HepG2 (cell line): Measurements from ENCODE around the gene SP140L. TPM values are rescaled to one million over a fixed set of nuclear protein-coding genes. Genes with fewer than 3 reads are reported as not detected.

Source experiments
- ATAC-seq: fragments of 200-7000 bp; cut with Tn5 transposase; 3 replicates; pipeline ENCODE4 v1.9.1; 2020; ENCODE audit warnings: mild to moderate bottlenecking, moderate library complexity
- BruUV-seq: library from RNA; stranded (reverse); fragments of 400-500 nt; replicated peaks from 2 replicates; lab custom pipeline; 2021; lab: Mats Ljungman, UMichigan
- CTCF ChIA-PET: fragments of 300-600 bp; formaldehyde crosslinking; extraction: SDS; loops from one replicate; lab custom pipeline; 2021; ENCODE audit warnings: low total read pairs, inconsistent platforms, low intra/inter-chr PET ratio; lab: Yijun Ruan, JAX
- POLR2A ChIA-PET: fragments of 350-600 bp; sonication (Branson Sonifier 250); formaldehyde crosslinking; loops from one replicate; lab custom pipeline; 2020; ENCODE audit warnings: antibody characterized with exemption, inconsistent platforms; lab: Yijun Ruan, JAX
- DNase-seq: peaks from one replicate; pipeline ENCODE4 v3.0.0-alpha.2; 2015; ENCODE audit warnings: low spot score
- FAIRE-seq: peaks from 3 replicates; lab custom pipeline; 2011; peaks lifted over from hg19 to GRCh38; lab: Jason Lieb, UNC
- H2AFZ ChIP-seq: one replicate; pipeline ENCODE4 v1.6.1; 2011; ENCODE audit warnings: low read length, inconsistent platforms
- H3K27ac ChIP-seq: fragments of 300-600 bp; 3 replicates; pipeline ENCODE4 v1.8.0; 2011; ENCODE audit warnings: mixed run types, mild to moderate bottlenecking, mixed read lengths, low read length, inconsistent platforms; ENCODE audit not compliant: insufficient read depth; ENCODE audit errors: extremely low read length
- H3K27me3 ChIP-seq, 2 experiments: fragments of 200-600 bp in 1 of 2; 2 replicates in 1 of 2; 3 replicates in 1 of 2; pipeline versions ENCODE4 v1.6.0 to v1.8.0; 2011; ENCODE audit warnings: low read length in 2 of 2, mild to moderate bottlenecking in 2 of 2, moderate library complexity in 2 of 2, inconsistent platforms in 1 of 2; ENCODE audit not compliant: insufficient read depth in 2 of 2, control insufficient read depth in 1 of 2
- H3K36me3 ChIP-seq, 2 experiments: fragments of 200-600 bp in 1 of 2; replicated peaks in 1 of 2; 2 replicates in 1 of 2; 3 replicates in 1 of 2; pipeline versions ENCODE4 v1.5.1 to v1.8.0; 2011; ENCODE audit warnings: low read length in 2 of 2, inconsistent platforms in 1 of 2; ENCODE audit not compliant: insufficient read depth in 2 of 2, control insufficient read depth in 1 of 2
- H3K4me1 ChIP-seq: 2 replicates; pipeline ENCODE4 v1.5.1; 2012; ENCODE audit warnings: low read length, inconsistent platforms; ENCODE audit not compliant: insufficient read depth
- H3K4me2 ChIP-seq: 2 replicates; pipeline ENCODE4 v1.6.0; 2011; ENCODE audit warnings: low read depth, low read length, inconsistent platforms
- H3K4me3 ChIP-seq, 3 experiments: fragments of 200-600 bp in 1 of 3; sonication (generic), shearing (Covaris generic) in 1 of 3; replicated peaks in 1 of 3; 2 replicates each; pipeline ENCODE4 v1.5.1; 2011 to 2016; ENCODE audit warnings: low read length in 3 of 3, inconsistent platforms in 2 of 3, low read depth in 2 of 3, mild to moderate bottlenecking in 2 of 3, control low read depth in 1 of 3, mixed read lengths in 1 of 3; ENCODE audit not compliant: insufficient read depth in 1 of 3
- H3K79me2 ChIP-seq: one replicate; pipeline ENCODE4 v1.6.1; 2011; ENCODE audit warnings: low read length, inconsistent platforms; ENCODE audit not compliant: insufficient read depth
- H3K9ac ChIP-seq: 2 replicates; pipeline ENCODE4 v1.6.0; 2011; ENCODE audit warnings: mild to moderate bottlenecking, low read depth, low read length, inconsistent platforms; ENCODE audit not compliant: insufficient read depth
- H3K9me3 ChIP-seq: 2 replicates; pipeline ENCODE4 v1.5.1; 2012; ENCODE audit warnings: mild to moderate bottlenecking, low read length
- H4K20me1 ChIP-seq: 2 replicates; pipeline ENCODE4 v1.6.0; 2011; ENCODE audit warnings: inconsistent platforms, mild to moderate bottlenecking, low read length, moderate library complexity; ENCODE audit not compliant: insufficient read depth
- HNF4G ChIP-seq, 2 experiments: sonication (generic) in 1 of 2; formaldehyde crosslinking in 1 of 2; IDR thresholded peaks; 2 replicates each; pipeline versions ENCODE4 v1.4.0 to v1.6.1; 2011 to 2020; ENCODE audit warnings: borderline replicate concordance in 2 of 2, low read depth in 2 of 2, mild to moderate bottlenecking in 2 of 2, low read length in 1 of 2, missing genetic modification reagents in 1 of 2, moderate library complexity in 1 of 2
- HOXA9 ChIP-seq: sonication (generic); formaldehyde crosslinking; IDR thresholded peaks from 2 replicates; pipeline ENCODE4 v1.8.1; 2022; ENCODE audit warnings: missing genetic modification reagents, mild to moderate bottlenecking, moderate library complexity, borderline replicate concordance
- RNF2 ChIP-seq: fragments of 450-650 bp; conservative IDR thresholded peaks from 2 replicates; pipeline ENCODE4 v1.6.1; 2016; ENCODE audit warnings: low read depth
- ZNF160 ChIP-seq: sonication (generic); formaldehyde crosslinking; IDR thresholded peaks from 2 replicates; pipeline ENCODE4 v1.8.0; 2022; ENCODE audit warnings: mild to moderate bottlenecking, inconsistent platforms, missing genetic modification reagents
- ZNF547 ChIP-seq: sonication (generic); formaldehyde crosslinking; IDR thresholded peaks from 2 replicates; pipeline ENCODE4 v1.5.1; 2020; ENCODE audit warnings: mild to moderate bottlenecking, missing genetic modification reagents
- ZNF570 ChIP-seq: sonication (generic); formaldehyde crosslinking; IDR thresholded peaks from 2 replicates; pipeline ENCODE4 v1.4.0; 2020; ENCODE audit warnings: mild to moderate bottlenecking, missing genetic modification reagents, borderline replicate concordance
- WGBS: methylation state at CpG from one replicate; pipeline ENCODE4 v1.1.6; 2017; ENCODE audit warnings: low lambda C conversion rate; 5-methylcytosine and 5-hydroxymethylcytosine counted together
- in situ Hi-C: cut with HindIII; loops from 2 replicates; pipeline ENCODE4 v1.10.0; 2017; ENCODE audit warnings: low pct_unique_long_range_greater_than_20kb; ENCODE audit not compliant: extremely low pct_ligation_motif_present
- intact Hi-C: fragments of 100-400 bp; cut with micrococcal nuclease; formaldehyde crosslinking; loops from one replicate; pipeline ENCODE4 v1.10.0; 2022; ENCODE audit not compliant: unreplicated experiment
- polyA plus RNA-seq, 8 experiments: library from polyadenylated mRNA; depleted of rRNA in 3 of 8; stranded (reverse) in 7 of 8; unstranded in 1 of 8; fragments of >200 nt; fragmentation: Illumina TruSeq in 4 of 8; extraction: Trizol in 4 of 8; gene quantifications; 2 replicates each; pipeline versions ENCODE4 v1.2.1 to v1.2.3, GENCODE V29; 2011 to 2016; ENCODE audit warnings: low read depth in 4 of 8, missing spikeins in 1 of 8, mixed read lengths in 1 of 8; ENCODE audit not compliant: insufficient read depth in 1 of 8
- total RNA-seq, 5 experiments: library from RNA; depleted of rRNA; stranded (reverse); fragments of >200 nt; fragmentation: Illumina TruSeq; extraction: Trizol; gene quantifications; 2 replicates each; pipeline ENCODE4 v1.2.3, GENCODE V29; 2016; ENCODE audit warnings: low read depth in 1 of 5
- TF ChIP-seq, protein P1 (sequence below): sonication (generic); formaldehyde crosslinking; IDR thresholded peaks from 2 replicates; pipeline ENCODE4 v1.5.0; 2020; ENCODE audit warnings: missing genetic modification reagents
- TF ChIP-seq, protein P2 (sequence below): sonication (generic); formaldehyde crosslinking; IDR thresholded peaks from 2 replicates; pipeline ENCODE4 v1.4.0; 2020; ENCODE audit warnings: missing genetic modification reagents

The SP140L gene
- total and polyA plus RNA-seq, 2 of the 13 experiments (the other 11 are each of a cell fraction or from before 2014, with no cell fraction given), result 10.9 to 17.5 TPM

DNA sequence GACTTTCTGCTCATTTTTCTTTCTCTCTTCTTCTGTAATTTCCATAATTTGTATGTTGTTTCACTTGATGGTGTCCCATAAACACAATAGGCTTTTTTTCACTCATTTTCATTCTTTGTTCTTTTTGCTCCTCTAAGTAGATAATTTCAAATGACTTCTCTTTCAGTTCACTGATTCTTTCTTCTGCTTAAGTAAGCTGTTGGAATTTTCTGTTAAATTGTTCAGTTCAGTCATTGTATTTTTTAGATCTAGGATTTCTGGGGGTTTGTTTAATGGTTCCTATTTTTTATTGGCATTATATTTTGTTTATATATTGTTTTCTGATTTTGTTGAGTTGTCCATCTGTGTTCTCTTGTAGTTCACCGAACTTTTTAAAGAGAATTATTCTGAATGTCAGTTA lies 19.5 kb downstream of the SP140L start:
- H3K9ac ChIP-seq, result no peak overlapping the region
- DNase-seq, result no peak
- no peak overlapping the region for H3K4me3 ChIP-seq
- H3K27ac ChIP-seq, result no peak overlapping the region
- H3K9me3 ChIP-seq, result peaks cover 8% of the 10 kb centered on the region; the same call in 1 of the 2 replicates
- no peak overlapping the region for H2AFZ ChIP-seq
- H4K20me1 ChIP-seq, result no peaks in the 10 kb centered on the region
- no peak for ATAC-seq
- ChIA-PET CTCF (no interaction called here), POLR2A (interaction anchor here (1.5 kb wide), 1 partner anchor 23 kb away, joined by 3 read pairs; no protein-coding TSS in a partner anchor)
- no peaks in the 10 kb centered on the region for H3K36me3 ChIP-seq
- H3K27me3 ChIP-seq, result no peaks in the 10 kb centered on the region
- BruUV-seq, result no TSS peak
- TF ChIP-seq HOXA9 (CRISPR knock-in tag), result no peak
- no peak for TF ChIP-seq ZNF547
- no peak for TF ChIP-seq ZNF570
- no peak for TF ChIP-seq RNF2
- TF ChIP-seq ZNF160 (CRISPR knock-in tag), result peak; percentile 92
- WGBS, result 97% methylated on average over 1 of the region's 1 CpG
- in situ Hi-C loops (no loop called here), intact Hi-C loops (no loop called here)
- peaks cover 14% of the 10 kb centered on the region for H3K4me1 ChIP-seq
- FAIRE-seq, result no peak
- no peaks in the 10 kb centered on the region for H3K79me2 ChIP-seq
- H3K4me2 ChIP-seq, result no peak overlapping the region

DNA sequence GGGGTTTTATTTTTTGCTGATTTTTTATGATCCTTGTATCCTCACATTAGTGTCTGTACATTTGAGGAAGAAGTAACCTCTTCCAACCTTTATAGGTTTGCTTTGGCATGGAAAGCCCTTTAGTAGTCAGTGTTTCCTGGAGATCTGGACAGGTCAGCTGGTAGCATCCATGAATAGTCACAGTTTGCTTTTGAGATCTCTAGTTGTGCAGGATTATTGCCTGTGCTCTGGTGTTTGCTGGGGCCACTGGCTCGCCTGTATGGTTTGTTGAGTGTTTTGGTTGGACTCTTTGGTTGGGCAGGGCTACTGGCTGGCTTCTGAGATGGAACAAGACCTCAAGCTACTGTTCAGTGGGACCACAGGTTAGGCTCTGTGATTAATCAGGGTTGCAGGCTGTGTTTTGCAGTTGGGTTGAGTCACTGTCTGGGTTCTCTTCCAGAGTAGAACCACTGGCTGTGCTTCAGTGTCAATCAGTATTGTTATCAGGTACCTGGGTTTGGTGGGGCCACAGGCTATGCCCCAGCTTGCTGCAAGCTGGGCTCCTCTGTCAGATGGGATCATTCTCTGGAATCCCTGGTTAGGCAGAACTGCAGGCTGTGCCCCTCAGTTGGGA lies 20.0 kb downstream of the SP140L start:
- ChIA-PET CTCF (no interaction called here), POLR2A (interaction anchor here (1.5 kb wide), 1 partner anchor 24 kb away, joined by 3 read pairs; no protein-coding TSS in a partner anchor)
- Histone ChIP-seq H3K36me3 (no peaks in the 10 kb centered on the region), H3K4me3 (no peak overlapping the region), H3K27ac (no peak overlapping the region), H3K4me2 (no peak overlapping the region), H3K9me3 (peaks cover 8% of the 10 kb centered on the region; the same call in 1 of the 2 replicates), H4K20me1 (no peaks in the 10 kb centered on the region), H2AFZ (no peak overlapping the region), H3K27me3 (no peaks in the 10 kb centered on the region), H3K9ac (no peak overlapping the region), H3K4me1 (peaks cover 14% of the 10 kb centered on the region), H3K79me2 (no peaks in the 10 kb centered on the region)
- intact Hi-C loops, result no loop called here
- WGBS, result 88% methylated on average over 1 of the region's 1 CpG
- in situ Hi-C loops, result no loop called here
- BruUV-seq, result no TSS peak
- ATAC-seq (peak; percentile 38), FAIRE-seq (no peak), DNase-seq (no peak)
- TF ChIP-seq, protein P1, sequence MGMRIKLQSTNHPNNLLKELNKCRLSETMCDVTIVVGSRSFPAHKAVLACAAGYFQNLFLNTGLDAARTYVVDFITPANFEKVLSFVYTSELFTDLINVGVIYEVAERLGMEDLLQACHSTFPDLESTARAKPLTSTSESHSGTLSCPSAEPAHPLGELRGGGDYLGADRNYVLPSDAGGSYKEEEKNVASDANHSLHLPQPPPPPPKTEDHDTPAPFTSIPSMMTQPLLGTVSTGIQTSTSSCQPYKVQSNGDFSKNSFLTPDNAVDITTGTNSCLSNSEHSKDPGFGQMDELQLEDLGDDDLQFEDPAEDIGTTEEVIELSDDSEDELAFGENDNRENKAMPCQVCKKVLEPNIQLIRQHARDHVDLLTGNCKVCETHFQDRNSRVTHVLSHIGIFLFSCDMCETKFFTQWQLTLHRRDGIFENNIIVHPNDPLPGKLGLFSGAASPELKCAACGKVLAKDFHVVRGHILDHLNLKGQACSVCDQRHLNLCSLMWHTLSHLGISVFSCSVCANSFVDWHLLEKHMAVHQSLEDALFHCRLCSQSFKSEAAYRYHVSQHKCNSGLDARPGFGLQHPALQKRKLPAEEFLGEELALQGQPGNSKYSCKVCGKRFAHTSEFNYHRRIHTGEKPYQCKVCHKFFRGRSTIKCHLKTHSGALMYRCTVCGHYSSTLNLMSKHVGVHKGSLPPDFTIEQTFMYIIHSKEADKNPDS, result no peak
- no peak for TF ChIP-seq HNF4G (IDR thresholded peaks at IDR 0.05; ENCODE audit: borderline replicate concordance, low read depth, low read length)
- TF ChIP-seq HNF4G (CRISPR knock-in tag; IDR thresholded peaks at IDR 0.05; ENCODE audit: borderline replicate concordance, low read depth), result no peak
- TF ChIP-seq, protein P2, sequence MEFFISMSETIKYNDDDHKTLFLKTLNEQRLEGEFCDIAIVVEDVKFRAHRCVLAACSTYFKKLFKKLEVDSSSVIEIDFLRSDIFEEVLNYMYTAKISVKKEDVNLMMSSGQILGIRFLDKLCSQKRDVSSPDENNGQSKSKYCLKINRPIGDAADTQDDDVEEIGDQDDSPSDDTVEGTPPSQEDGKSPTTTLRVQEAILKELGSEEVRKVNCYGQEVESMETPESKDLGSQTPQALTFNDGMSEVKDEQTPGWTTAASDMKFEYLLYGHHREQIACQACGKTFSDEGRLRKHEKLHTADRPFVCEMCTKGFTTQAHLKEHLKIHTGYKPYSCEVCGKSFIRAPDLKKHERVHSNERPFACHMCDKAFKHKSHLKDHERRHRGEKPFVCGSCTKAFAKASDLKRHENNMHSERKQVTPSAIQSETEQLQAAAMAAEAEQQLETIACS (CRISPR knock-in tag), result no peak
